Left cardiac atrium (tissue), 4 donors: ENCODE data around the gene NCS1. TPM values are rescaled to one million over a fixed set of nuclear protein-coding genes. Genes with fewer than 3 reads are reported as not detected.

Experiments used
- ATAC-seq, 2 donors: fragments of 200-7000 bp; cut with Tn5 transposase; one replicate each; pipeline ENCODE4 v1.9.1; 2020; ENCODE audit warnings: mild to moderate bottlenecking in 2 of 2, moderate library complexity in 2 of 2
- DNase-seq: peaks from one replicate; pipeline ENCODE4 v3.0.0-alpha.2; 2020
- intact Hi-C, 2 donors: fragments of 100-400 bp; cut with DNase I; formaldehyde crosslinking; loops; one replicate each; pipeline versions ENCODE4 v1.14.1 to v1.15.1; 2022 to 2023
- long read RNA-seq: library from polyadenylated mRNA; unstranded; transcript quantifications from one replicate; pipeline ENCODE4 v2.0.0, GENCODE V29; 2021
- total RNA-seq, 2 donors: library from RNA; stranded (reverse); fragmentation: NEBNext Ultra II Directional; extraction: Animal tissue kit (Norgen Biotek cat#: 25700); gene quantifications; one replicate each; pipeline ENCODE4 v1.2.1, GENCODE V29; 2021
- donor health status: DM: no; HTN: yes; CAD: no.
- donor health status: DM: no; HTN: yes; CAD: no; lungs with severe emphysema.
- donor health status: DM: yes; HTN: yes; CAD: no.
- donor health status: Dilated cardiomyopathy.

The NCS1 gene
- total RNA-seq, result 10 to 100 TPM in 1 of 2 donors, 1 to 10 TPM in 1; 8.2 to 11.5 TPM
- long read RNA-seq, full-length matches to known transcripts, result 1 of 2 reads
- long read RNA-seq, partial matches to known transcripts, result 0 of 2 reads
- long read RNA-seq, other reads (novel, unspliced or antisense), result 1 of 2 reads

DNA sequence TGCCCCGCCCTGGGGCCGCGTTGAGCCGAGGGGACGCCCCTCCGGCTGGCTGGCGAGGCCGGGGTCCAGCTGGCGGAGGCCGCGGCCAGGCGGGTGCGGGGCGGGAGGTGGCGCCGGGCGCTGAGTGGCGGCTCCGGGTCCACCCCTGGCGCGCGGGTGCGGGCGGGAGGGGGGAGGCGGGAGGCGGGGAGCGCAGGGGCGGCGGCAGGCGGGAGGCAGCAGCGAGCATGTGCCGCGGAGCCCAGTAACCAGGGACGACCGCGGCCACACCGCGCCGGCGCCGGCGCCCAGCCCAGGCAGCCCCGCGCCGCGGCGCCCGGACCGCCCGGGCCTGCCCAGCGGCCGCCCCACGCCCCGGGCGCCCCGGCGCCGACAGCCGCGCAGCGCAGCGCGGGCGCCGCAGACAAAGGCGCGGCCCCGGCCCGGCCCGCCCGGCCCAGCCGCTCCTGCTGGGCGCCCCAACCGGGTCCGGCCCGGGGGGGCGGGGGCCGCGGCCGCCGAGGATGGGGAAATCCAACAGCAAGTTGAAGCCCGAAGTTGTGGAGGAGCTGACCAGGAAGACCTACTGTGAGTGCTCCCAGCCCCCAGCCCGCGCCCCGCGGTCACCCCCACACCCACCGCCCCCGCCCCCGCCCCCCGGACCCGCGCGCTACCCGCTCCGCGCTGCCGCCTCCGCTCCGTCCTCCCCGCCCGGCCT, at the start of gene NCS1:
NCS1 (plus strand) TSS at position 244 of the 697 bp plus-strand sequence; CDS start at position 504, 260 bp downstream.
- ATAC-seq, result peak; percentile 89 to 90
- peak; percentile 80 for DNase-seq
- intact Hi-C loops, result no loop called here

DNA sequence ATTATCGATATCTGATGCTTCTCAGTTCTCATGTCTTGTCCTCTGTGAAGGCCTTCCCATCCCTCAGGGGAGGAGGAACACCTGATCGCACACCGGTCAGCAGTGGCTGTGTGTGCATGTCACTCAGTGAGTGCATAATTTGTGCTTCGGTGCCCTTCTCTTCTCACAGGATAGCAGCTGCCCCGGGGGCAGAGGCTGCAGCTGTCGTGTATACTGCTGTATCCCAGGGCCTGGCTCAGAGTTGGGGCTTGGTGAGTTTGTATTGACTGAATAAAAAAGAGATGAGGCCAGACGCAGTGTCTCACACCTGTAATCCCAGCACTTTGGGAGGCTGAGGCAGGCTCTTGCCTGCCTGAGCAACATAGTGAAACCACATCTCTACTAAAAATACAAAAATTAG, 49.7 kb upstream of the NCS1 start:
- ATAC-seq, result no peak
- no peak for DNase-seq
- intact Hi-C loops, result no loop called here

DNA sequence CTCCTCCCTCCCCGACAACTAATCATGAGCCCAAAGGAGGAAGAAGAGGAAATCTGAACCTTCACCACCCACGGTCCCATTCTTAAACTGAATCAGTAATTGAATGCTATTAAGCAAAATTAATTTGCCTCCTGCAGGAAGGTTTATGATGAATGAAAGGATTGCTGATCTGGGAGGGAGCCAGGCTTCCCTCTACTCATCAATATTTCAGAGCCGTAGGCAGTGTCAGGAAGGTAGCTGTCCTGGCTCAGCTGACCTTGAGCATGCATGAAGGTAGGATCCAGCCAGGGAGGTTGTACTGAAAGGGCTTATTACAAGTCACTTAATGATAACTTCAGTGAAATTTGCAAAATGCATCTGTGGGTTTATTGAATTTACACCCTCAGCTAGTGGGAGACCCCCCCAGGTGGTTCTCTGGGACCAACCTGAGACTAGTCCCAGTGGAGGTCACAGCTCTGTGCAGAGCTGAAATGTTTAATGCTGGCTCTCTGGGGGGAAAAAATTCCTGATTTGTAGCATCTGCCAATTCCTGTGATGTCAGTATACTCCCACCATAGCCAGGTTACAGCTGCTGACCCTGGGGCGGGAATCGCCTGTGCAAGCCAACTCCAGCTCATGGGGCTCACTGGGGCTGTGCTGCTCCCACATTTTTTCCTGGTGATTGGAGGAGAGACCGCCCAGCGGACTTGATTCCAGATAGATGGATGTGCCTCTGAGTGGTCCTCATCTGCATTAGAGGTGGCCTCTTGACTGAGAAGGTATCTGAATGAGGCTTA, 47.9 kb upstream of the NCS1 start:
- ATAC-seq (no peak), DNase-seq (no peak)
- intact Hi-C loops, result no loop called here

DNA sequence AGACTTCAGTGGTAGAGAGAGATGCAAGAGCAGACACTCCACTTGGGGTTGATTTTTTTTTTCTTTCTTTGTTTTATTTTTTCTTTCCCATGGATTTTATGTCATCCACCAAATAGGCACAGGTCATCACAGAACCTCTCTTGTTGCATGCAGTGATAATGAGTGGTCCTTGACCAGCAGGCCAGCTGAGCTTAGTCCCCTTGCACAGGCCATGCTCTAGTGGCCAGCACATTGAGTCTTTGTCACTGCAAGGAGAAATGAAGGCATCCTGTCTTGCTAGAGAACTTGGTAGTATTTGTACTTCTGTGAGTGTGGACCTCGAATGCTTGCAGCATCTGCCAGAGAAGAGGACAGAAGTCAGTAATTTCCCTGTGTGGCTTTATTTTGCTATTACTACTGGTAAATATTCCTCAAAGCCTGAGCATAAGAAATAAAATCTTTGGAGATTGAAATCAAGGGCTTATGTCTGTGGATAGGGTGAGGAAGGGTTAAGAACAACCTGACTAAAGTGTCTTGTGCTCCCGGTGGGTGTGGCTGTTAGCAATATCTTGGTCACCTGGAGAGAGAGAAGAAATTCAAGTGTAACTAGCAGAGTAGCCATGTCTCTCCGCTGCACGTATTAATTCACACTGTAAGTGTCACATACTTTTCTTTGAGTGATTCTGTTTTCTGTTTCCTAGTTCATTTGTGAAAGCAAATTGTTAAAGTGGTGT, 45.3 kb upstream of the NCS1 start:
- ATAC-seq (no peak), DNase-seq (no peak)
- intact Hi-C loops, result no loop called here

DNA sequence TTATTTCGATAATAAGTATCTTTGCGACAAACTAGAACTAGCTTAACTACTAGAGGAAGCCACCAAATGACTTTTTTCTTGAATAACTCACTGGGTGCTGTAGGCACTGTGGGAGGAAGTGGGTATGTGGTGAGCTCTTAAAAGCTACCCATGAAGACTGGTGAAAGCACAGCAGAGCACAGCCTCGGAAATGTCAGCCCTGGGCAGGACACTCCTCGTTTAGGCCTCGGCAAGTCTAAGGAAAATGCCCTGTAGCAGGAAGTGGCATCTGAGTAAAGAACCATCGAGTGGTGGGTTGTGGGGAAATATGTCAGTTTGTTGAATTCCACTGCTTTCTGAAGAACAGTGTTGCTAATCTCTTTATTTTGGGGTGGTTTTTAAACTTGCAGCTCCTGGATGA, 44.0 kb upstream of the NCS1 start:
- DNase-seq (no peak), ATAC-seq (peak; percentile 63 to 80)
- intact Hi-C loops, result no loop called here

DNA sequence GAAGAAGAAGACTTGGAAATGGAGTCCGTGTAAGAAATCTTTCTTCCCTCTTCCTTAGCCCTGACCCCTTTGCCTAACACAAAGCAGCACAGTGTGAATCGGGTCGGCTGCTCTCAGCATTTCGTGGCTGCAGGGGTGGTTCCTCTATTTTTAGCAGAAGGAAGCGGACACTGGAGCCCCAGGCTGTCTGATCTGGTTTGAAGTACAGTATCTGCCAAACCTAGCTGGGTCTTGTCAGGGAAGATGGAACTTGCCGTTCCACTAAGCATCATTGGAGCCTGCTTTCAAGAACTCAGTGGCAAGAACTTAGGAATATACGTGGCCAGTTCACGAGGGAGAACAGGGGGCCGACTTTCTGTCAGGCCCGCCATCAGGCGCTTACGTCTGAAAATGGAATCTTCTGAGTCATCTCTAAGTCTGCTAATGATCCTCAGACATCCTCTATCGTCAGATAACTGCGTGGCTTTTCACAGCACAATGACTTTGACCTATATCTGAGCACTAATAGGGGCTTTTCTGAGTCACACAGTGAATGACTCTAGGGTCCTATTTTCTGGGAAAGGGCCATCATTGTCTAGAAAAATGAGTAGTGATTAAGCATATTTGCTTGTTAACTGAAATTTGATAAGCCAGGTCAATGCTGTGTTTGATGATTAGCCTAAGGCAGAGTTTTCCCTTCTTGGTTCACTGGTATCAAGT, 43.3 kb upstream of the NCS1 start:
- intact Hi-C loops, result no loop called here
- ATAC-seq, result peak; percentile 82 to 86

DNA sequence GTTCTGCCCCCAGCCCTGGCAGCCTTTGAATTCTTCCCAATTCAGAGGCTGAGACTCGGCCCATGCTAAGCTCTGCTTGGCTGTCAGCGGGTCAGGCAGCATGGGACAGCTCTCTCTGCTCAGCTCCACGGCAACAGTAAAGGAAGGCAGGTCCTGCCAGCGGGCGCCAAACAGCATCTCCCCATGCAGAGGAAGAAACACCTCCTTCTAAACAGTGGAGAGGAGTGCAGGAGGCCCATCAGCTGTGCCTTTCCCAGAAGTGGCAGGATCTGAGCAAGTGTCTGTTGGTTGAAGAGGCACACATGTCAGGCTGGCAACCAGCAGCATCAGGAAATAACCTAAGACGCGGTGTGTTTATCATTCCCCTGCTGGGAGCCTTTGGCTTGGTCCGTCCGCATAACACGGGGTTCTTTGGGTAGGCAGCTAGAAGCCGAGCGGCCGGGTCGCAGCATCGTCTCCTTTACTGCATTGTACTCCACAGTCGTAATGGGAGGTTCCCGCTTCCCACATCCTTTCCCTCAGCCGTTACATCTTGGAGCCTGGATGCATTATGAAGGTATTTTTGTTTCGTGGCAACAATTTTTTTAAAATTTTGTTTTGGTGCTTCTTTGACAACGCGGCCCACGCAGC, 42.7 kb upstream of the NCS1 start:
- DNase-seq (no peak), ATAC-seq (peak in 1 of 2 donors; percentile 22)
- intact Hi-C loops, result no loop called here

More for the DNA sequence above, 43.3 kb upstream of the NCS1 start:
- peak; percentile 55 for DNase-seq

DNA sequence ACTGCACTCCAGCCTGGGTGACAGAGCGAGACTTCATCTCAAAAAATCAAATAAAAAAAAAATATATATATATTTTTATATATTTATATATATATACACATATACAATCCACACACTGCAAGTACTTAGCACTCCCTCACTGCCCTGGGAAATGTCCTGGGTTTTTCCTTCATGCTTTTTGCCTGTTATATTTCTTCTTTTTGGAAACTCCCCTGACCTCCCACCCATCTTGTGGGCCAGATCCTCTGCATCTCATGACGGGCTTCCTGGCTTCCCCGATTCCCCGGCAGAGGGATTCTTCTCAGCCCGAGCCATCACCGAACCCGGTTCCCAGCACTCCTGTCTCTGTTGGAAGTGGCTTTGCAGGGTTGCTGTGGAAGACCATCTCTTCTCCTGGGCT, 39.5 kb upstream of the NCS1 start:
- intact Hi-C loops, result no loop called here
- no peak for ATAC-seq
- no peak for DNase-seq

DNA sequence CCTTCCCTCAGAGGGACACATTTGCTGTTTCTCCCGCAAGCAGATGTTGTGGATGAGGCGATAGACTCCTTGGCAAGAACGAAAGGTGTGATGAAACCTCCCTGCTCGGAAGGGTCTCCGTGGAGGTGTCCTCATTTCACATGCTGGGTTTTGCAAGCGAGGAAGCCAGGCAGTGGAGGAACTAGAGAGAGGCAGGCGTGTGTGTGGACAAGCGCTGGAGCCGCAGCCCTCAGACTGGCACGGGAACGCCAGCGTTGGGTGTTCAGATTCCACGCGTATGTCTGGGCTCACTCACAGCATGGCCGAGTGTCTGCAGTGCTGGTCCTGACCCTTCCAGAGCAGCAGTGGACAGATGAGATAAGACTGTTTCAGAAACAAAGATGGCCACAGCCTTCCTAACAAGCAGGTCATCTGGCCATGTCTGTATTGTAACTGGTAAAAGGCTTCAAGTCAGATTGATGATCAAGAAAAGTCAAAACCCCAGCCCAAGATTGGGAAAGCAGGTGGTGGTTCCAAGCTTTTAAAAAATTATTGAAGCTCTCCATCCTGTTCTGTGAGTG, 35.0 kb upstream of the NCS1 start:
- intact Hi-C loops, result no loop called here
- ATAC-seq (no peak), DNase-seq (no peak)

DNA sequence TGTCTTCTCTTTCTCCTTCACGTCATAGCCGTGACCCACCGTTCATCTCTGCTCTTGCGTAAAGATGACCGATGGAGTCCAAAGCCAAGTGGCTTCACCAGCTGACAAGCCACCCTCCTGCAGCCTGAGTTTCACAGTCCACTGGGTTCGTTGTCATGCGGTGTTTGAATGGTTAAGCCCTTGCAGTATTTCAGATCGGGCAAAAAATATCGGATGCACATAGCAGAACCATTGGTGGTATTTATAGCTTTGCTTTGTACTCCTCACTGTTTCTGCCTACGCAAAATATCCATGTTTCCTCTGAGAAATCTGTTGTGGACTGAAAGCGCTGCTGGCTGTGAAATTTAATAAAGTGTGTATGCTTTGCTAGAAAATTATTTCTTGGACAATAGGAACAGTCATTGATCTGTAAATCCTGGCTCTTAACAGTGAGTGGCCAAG, 34.5 kb upstream of the NCS1 start:
- no peak for ATAC-seq
- intact Hi-C loops, result no loop called here
- no peak for DNase-seq

DNA sequence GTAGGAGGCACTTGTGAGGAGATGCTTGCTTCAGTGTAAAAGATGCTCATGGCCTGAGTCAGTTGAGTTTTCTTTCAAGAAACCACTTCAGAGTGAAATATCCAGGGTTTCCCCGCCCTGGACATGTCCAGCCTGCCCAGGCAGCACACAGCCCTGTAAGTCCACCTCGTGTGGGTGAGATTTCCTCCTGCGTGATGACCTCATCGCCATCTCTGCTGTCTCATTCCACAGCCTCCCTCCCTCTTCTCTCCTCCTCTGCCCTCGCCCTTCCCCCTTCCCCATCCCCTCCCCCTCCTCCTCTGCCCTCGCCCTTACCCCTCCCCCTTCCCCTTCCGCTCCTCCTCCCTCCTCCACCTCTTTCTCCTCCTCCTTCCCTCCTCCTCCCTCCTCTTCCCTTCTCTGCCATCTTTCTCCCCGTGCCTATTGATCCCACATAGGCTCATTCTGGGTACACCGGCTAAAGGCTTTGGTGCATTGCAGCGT, 34.0 kb upstream of the NCS1 start:
- DNase-seq, result peak; percentile 69
- peak; percentile 35 to 93 for ATAC-seq
- intact Hi-C loops, result no loop called here

DNA sequence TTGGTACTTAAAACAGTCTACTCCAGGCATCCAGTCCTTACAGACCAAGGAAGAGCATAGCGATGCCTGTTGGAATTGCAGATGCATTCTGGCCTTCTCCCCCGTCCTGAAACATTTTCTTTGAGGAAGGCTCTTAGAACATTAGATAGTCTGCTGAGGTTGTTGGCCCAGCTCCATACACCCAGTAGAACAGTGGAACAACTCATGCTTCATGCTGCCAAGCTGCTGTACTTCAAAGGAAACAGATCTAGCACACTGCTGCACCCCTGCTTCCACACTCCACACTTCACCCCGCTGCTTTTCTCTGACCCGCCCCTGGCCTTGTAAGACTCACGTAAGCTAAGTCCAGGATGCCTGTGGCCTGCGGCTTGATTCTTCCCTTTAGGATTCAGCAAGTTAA, 33.4 kb upstream of the NCS1 start:
- DNase-seq, result peak; percentile 75
- intact Hi-C loops, result no loop called here
- peak; percentile 75 to 88 for ATAC-seq

DNA sequence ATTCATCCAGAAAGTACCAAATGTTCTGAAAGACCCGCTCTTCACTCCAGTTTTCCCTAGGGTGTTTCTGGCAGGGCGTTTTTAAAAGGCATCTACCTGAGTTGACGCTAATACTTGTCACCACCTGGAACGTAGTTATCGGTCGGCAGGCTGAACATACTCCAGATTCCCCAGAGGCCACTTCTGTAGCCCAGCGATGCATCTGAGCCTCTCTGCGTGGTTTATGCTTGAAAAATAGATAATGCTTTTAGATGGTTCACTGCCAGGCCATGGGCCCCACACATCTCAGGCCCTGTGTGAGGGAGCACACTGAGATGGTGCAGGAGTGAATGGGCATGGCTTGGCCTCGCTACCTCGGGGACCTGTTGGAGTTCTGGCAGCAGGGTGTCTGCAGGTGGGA, 33.0 kb upstream of the NCS1 start:
- no peak for ATAC-seq
- DNase-seq, result no peak
- intact Hi-C loops, result no loop called here

DNA sequence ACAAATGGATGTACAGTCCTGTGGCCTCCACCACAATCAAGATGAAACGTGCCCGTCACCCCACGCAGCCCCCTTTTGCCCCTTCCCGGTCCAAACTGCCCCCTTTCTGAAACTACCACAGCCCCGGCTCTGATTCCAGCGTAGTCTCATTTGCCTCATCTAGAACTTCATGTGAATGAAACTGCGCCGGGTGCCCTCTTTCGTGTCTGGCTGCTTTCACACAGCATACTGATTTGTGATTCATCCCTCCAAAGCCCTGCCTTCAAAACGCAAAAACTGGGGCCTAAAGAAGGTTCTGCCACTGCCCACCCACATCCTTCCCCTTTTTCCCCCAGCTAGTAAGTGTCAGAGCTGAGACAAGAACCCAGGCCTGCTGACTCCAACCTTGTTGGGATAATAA, 31.5 kb upstream of the NCS1 start:
- ATAC-seq (no peak), DNase-seq (no peak)
- intact Hi-C loops, result no loop called here

DNA sequence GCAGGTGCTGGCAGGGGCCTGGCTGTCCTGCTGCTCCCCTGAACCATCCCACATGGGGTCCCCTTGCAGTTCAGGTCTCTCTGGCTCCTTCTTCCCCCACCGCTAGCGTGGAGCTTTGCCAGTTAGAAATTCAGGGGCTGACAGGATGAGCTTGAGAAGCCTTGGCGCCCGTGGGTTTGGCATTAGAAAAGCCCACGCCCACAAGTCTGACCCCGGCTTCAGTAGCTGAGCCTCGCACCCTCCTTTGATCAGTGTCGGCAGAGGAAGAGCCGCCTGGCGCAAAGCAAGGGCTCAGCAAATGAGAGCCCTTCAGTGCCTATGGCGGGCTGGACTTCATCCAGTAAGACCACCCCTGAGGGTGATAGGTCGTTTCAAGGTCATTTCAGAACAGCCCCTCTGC, 30.1 kb upstream of the NCS1 start:
- ATAC-seq, result no peak
- intact Hi-C loops, result no loop called here
- no peak for DNase-seq

DNA sequence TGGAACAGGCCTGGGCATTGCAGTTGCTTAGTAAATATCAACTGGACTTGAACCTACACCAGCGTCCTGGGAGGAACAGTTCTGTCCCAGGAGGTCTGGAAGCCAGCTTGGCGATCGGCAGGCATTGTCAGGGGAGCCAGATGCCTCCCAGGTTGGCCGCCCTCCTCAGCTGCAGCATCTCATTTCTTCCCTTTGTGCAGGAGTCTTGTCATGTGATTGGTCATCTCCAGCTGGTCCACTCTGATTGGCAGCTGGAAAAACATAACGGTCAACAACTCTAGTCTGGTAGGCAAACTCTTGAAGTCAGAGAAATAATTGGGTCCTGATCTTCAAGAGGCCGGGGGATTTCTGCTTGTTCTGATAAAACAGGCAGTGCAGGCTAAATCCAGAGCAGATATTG, 29.6 kb upstream of the NCS1 start:
- ATAC-seq, result no peak
- DNase-seq, result no peak
- intact Hi-C loops, result no loop called here

DNA sequence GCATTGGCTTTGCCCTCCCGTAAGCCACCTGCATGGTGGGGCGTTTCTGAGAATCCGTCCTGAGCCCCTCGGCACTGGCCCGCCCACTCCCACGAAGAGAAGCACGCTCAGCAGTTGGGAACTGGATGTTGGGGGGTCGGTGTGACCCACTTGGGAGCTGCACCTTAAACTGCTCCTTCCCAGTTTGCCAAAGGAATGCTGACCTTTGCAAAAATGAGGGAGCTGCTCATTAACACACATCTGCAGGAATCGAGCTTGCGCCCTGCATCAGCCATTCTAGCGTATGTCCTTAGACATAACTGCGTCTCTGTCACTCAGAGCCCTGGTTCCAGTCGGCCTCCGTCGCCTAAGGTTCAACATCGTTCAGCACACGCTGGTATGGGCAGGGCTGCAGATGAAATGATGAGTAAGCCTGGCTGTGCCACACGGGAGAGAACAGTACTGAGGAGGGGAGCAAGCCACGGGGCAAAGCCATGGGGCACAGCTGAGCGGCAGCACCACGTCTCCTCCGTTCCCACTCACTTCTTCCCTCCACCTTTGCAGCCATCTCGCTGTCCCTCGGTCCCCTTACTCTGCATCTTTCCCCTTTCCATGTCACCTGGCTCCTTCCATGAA, 28.8 kb upstream of the NCS1 start:
- DNase-seq (no peak), ATAC-seq (no peak)
- intact Hi-C loops, result no loop called here

DNA sequence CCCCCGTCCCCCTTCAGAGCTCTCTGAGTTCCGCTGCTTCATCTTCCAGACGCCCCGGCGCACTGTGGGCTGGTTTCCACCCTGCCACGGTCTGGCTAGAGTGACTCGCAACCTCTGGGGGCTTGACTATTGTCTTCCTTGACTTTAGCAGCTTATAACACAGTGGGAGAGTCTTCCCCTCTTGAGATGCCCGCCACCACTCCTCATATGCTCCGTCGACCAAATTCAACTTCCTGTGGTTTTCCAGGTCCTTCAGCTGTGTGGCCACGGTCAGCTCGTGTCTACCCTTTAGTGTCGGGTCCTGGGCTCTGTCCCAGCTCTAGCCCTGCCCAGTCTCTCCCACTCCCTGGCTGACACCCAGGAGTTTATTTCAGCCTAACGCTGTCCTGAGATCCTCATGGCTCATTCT, 28.2 kb upstream of the NCS1 start:
- DNase-seq, result peak; percentile 67
- peak; percentile 80 to 93 for ATAC-seq
- intact Hi-C loops, result no loop called here
